ENCODE data around the gene SNRPE. TPM values are rescaled to one million over a fixed set of nuclear protein-coding genes. Genes with fewer than 3 reads are reported as not detected.

The SNRPE gene
- total RNA-seq, 1 experiment from 2014 or later, result 230 TPM

DNA sequence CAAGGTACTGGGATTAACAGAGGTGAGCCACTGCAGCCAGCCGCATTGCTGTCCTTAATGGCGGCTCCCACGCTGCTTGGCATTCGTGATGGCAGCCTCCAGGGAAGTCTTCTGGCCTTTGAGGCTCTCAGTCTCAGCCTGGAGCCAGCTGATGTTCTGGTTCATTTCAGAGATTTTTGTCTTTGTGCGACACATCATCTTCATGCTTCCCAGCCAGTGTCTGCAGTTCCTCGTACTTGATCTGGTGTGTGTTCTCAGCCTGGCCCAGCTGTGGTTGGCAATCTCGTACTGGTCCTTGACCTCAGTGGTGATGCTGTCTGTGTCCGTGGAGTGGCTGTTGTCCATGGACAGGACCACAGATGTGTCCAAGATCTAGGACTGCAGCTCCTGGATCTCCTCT lies 11.7 kb downstream of the SNRPE start:
- DNase-seq (ENCODE audit: extremely low read depth, low read depth), result no peak

- no peak for DNase-seq (ENCODE audit: extremely low read depth, low read depth)
Observed at GRCh38 chr1:203878422-203878821, 17.0 kb downstream of the SNRPE start.

DNA sequence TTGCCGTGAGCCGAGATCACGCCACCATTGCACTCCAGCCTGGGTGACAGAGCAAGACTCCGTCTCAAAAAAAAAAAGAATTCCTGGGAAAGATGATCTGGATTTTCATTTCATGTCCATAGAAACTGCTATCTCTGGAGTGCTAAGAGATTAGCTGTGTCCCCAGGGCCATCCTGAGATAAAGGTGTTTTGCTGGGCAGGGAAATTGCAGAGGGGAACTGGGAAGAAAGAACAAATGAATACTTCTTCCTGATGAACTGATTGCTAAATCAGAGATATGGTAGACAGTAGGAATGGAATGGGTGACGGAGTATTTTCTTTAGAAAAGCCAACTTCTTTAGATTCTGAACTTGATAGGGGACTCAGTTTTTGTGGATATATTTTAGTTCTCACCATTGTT lies 19.2 kb downstream of the SNRPE start:
- no peak for DNase-seq (ENCODE audit: extremely low read depth, low read depth)

DNA sequence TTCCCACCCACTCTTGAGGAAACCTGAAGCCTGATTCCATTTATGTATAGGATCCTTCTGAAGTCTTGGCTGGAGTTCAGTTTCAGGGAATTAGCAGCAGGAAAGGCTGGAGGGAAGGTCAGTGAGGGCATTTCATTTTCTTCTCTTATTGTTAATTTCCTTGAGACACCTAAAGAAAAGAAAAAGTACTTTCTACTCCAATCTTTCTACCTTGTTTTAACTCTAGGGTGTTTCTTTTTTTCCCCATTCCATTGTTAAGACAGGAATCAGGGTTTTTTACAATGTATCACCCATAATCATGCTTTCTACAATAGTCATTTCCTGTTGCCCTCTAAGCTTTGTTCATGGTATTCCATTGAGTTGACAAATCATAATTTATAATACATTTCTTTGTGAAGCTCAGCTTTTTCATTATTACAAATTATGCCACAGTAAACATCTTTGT lies 27.4 kb downstream of the SNRPE start:
- no peak for DNase-seq (ENCODE audit: extremely low read depth, low read depth)

DNA sequence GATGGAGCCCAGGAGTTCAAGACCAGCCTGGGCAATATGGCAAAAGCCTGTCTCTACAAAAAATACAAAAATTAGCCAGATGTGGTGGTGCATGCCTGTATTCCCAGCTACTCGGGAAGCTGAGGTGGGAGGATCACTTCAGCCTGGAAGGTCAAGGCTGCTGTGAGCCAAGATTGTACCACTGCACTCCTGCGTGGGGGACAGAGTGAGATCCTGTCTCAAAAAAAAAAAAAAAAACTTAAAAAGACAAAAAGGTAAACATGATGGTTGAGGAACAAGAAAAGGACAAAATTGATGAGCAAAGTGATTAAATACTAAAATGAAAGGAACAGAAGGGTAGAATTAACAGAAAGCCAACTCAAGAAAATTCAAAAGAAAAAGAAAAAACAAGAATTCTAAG lies 30.6 kb downstream of the SNRPE start:
- DNase-seq (ENCODE audit: extremely low read depth, low read depth), result no peak

DNA sequence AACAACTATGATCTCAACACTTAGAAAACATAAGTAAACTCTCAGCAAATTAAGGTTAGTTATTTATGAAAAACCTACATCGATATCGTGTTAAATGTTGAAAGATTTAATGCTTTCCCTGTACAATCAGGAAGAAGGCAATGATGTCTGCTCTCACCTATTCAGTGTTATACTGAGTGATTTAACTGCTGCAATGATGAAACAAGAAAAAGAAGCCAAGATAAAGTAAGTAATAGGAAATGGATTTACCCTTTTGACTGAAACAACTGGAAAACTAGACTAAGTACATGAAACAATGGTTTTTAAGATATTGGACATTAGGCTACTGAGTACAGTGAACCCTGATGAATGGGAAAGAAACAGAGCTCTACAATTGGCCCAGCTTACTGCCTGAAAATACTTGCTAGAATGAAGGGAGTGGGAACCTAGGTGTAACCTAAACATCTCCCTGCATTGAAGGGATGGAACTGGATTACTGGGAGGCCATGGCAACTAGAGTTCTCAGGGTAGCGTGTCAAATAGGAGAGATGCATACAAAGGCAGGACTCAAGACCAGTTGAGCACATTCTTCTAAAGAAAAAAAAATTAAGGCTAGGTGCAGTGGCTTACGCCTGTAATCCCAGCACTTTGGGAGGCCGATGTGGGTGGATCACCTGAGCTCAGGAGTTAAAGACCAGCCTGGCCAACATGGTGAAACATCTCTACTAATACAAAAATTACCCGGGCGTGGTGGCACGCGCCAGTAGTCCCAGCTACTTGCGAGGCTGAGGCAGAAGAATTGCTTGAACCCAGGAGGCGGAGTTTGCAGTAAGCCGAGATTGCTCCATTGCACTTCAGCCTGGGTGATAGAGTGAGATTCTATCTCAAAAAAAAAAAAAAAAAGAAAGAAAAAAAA lies 37.3 kb downstream of the SNRPE start:
- no peak for DNase-seq (ENCODE audit: extremely low read depth, low read depth)

- no peak for DNase-seq (ENCODE audit: extremely low read depth, low read depth)
Observed at GRCh38 chr1:203899353-203899716, 37.9 kb downstream of the SNRPE start.

GRCh38 chr1:203899869-203900714 lies 38.7 kb downstream of the SNRPE start:
- no peak for DNase-seq (ENCODE audit: extremely low read depth, low read depth)

DNA sequence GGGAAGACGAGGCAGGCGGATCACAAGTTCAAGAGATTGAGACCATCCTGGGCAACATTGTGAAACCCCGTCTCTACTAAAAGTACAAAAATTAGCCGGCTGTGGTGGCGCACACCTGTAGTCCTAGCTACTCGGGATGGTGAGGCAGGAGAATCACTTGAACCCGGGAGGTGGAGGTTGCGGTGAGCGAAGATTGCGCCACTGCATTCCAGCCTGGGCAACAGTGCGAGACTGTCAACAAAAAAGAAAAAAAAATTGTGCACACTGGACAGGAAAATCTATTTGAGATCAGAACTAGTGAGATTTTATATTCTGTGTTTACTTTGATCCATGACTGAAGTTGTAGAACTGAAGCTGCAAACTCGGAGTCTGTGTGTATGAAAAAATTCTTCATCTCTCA lies 40.2 kb downstream of the SNRPE start:
- no peak for DNase-seq (ENCODE audit: extremely low read depth, low read depth)

GRCh38 chr1:203905275-203905674 lies 43.9 kb downstream of the SNRPE start:
- DNase-seq (ENCODE audit: extremely low read depth, low read depth), result no peak

- peak; percentile 69 for DNase-seq (ENCODE audit: extremely low read depth, low read depth)
Observed at GRCh38 chr1:203906932-203907331, 45.5 kb downstream of the SNRPE start.

GRCh38 chr1:203907901-203908300 lies 46.5 kb downstream of the SNRPE start:
- no peak for DNase-seq (ENCODE audit: extremely low read depth, low read depth)

- DNase-seq (ENCODE audit: extremely low read depth, low read depth), result no peak
Observed at GRCh38 chr1:203911806-203912205, 50.4 kb downstream of the SNRPE start.

DNA sequence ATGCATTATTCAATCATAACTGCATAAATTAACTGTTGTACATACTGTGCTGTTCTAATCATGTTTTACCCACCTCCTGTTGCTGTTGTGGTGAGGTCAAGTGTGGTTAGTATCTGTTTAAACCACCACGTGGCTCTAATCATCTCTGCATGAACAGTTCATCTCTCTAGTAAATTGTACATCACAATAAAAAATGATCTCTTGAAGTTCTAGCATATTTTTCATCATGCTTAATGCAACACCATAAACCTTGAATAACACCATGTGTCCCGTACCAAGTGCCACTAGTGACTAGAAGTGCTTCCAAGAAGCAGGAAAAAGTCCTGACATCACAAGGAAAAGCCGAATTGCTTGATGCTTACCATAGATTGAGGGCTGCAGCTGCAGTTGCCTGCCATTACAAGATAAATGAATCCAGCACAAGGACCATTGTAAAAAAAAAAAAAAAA lies 51.7 kb downstream of the SNRPE start:
- no peak for DNase-seq (ENCODE audit: extremely low read depth, low read depth)

DNA sequence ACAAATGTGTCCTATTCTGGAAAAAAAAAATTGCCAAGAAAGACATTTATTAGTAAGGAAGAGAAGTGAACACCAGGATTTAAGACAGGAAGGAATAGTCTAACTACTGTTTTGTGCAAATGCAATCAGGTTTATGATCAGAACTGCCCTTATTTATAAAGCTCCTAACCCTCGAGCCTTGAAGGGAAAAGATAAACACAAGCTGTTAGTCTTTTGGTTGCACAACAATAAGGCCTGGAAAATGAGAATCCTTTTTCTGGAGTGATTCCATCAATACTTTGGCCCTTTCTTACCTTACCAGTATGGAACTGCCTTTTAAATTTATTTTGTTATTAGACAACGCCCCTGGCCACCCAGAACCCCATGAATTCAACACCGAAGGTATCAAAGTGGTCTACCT lies 52.9 kb downstream of the SNRPE start:
- DNase-seq (ENCODE audit: extremely low read depth, low read depth), result no peak

DNA sequence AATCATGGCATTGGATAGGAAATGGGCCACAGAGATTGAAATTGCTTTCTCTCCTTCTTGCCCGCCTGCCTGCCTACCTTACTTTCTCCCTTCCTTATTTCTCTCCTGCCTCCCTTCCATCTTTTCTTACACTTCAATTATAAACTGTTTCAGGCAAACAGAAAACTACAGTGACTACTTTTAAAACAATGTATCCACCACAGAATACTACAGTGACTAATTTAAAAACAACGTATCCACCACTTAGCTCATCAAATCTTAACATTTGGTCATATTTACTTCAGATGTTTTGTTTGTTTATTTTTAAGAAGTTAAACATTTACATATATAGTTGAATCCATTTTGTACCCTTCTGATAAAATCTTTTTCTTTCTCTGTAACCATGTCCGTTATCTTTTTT lies 54.4 kb downstream of the SNRPE start:
- DNase-seq (ENCODE audit: extremely low read depth, low read depth), result no peak

DNA sequence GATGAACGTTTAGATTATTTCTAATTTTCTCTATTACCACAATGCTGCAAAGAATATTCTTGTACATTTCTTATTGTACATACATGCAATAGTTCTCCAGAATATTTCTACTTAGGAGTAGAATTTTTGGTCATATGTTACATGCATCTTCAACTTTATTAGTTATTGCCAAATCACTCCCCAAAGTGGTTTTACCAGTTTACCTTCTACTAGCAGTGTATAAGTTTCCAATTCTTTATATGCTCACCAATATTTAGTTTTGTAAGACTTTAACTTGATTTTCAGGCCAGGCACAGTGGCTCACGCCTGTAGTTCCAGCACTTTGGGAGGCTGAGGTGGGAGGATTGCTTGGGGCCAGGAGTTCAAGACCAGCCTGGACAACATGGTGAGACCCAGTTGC lies 55.4 kb downstream of the SNRPE start:
- no peak for DNase-seq (ENCODE audit: extremely low read depth, low read depth)

Small RNA genes within 50 kb of the gene (small RNA-seq; reads per million reads assigned to genes)
- gene HSPE1P6, result 0 reads per million in 2 experiments

Other genes starting within 250 kb of the SNRPE start
- 6.5 and 7.1 TPM in 2 replicates for gene ATP2B4, start 234.8 kb upstream of the SNRPE start, total RNA-seq (2014; rRNA removed; shearing (Covaris generic))
- not detected in 2 replicates for gene LAX1, start 96.4 kb upstream of the SNRPE start, total RNA-seq (2014; rRNA removed; shearing (Covaris generic))
- 21.4 and 22.8 TPM in 2 replicates for gene ZBED6, start 66.0 kb upstream of the SNRPE start, total RNA-seq (2014; rRNA removed; shearing (Covaris generic))
- gene ZC3H11A, start 66.0 kb upstream of the SNRPE start, total RNA-seq (2014; rRNA removed; shearing (Covaris generic)), result 155 and 162 TPM in 2 replicates
- 6.6 and 8.3 TPM in 2 replicates for gene SOX13, start 211.5 kb downstream of the SNRPE start, total RNA-seq (2014; rRNA removed; shearing (Covaris generic))